SU-DHL-6 (cell line): ENCODE data around the gene ATRX.
"Not testable (repeated sequence)": the region's sequence is repeated elsewhere in the genome, so short reads cannot be mapped to it uniquely, and the experiment has no call there.

Source experiments
- CTCF ChIP-seq: fragments of 200-600 bp; sonication (generic); IDR thresholded peaks from one replicate; pipeline ENCODE4 v1.5.1; 2017; ENCODE audit warnings: antibody characterized with exemption, mild to moderate bottlenecking, low read length, moderate library complexity; ENCODE audit not compliant: insufficient read depth, poor library complexity, severe bottlenecking
- EZH2phosphoT487 ChIP-seq: fragments of 200-600 bp; sonication (generic), shearing (Covaris generic); conservative IDR thresholded peaks from 2 replicates; pipeline ENCODE4 v1.6.1; 2018; ENCODE audit warnings: mild to moderate bottlenecking, antibody characterized with exemption, low read length, moderate library complexity, mixed read lengths

GRCh38 chrX:77726095-77726494, 59.9 kb downstream of the ATRX start:
- not testable (repeated sequence) for TF ChIP-seq CTCF, EZH2phosphoT487
